Ishikawa (cell line): ENCODE measurements around the gene VTI1A.

Experiments
- CEBPB ChIP-seq: IDR thresholded peaks from 2 replicates; pipeline ENCODE4 v1.6.1; 2012
- RAD21 ChIP-seq: IDR thresholded peaks from 2 replicates; pipeline ENCODE4 v1.6.1; 2012; ENCODE audit warnings: low read depth
- TAF1 ChIP-seq: IDR thresholded peaks from 2 replicates; pipeline ENCODE4 v1.6.1; 2012; ENCODE audit warnings: low read depth, mild to moderate bottlenecking
- YY1 ChIP-seq: IDR thresholded peaks from 2 replicates; pipeline ENCODE4 v1.6.1; 2012; ENCODE audit warnings: low read depth
- TF ChIP-seq, protein P1 (sequence below): IDR thresholded peaks from 2 replicates; pipeline ENCODE4 v1.6.1; 2012; ENCODE audit warnings: low read depth, mild to moderate bottlenecking

DNA sequence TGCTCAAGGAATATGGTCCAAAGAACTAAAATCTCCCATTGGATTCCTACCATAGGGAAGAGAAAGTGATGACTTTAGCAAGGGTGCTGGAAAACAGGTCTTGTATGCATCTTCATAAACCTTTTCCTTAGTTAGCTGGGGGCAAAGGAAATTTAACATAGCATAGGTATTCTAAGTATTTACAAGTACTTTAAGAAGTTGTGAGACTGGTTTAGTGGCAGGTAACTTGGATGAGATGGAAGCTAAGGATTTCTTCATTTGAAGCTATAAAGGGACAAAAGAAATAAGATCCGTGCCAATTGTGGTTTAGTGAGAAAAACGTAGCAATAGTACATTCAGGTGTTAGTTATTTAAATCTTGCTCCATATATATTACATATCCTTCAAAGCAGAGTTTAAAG lies 319.6 kb downstream of the VTI1A start:
- TF ChIP-seq YY1 (no peak), RAD21 (no peak), CEBPB (no peak), TAF1 (no peak)
- TF ChIP-seq, protein P1, sequence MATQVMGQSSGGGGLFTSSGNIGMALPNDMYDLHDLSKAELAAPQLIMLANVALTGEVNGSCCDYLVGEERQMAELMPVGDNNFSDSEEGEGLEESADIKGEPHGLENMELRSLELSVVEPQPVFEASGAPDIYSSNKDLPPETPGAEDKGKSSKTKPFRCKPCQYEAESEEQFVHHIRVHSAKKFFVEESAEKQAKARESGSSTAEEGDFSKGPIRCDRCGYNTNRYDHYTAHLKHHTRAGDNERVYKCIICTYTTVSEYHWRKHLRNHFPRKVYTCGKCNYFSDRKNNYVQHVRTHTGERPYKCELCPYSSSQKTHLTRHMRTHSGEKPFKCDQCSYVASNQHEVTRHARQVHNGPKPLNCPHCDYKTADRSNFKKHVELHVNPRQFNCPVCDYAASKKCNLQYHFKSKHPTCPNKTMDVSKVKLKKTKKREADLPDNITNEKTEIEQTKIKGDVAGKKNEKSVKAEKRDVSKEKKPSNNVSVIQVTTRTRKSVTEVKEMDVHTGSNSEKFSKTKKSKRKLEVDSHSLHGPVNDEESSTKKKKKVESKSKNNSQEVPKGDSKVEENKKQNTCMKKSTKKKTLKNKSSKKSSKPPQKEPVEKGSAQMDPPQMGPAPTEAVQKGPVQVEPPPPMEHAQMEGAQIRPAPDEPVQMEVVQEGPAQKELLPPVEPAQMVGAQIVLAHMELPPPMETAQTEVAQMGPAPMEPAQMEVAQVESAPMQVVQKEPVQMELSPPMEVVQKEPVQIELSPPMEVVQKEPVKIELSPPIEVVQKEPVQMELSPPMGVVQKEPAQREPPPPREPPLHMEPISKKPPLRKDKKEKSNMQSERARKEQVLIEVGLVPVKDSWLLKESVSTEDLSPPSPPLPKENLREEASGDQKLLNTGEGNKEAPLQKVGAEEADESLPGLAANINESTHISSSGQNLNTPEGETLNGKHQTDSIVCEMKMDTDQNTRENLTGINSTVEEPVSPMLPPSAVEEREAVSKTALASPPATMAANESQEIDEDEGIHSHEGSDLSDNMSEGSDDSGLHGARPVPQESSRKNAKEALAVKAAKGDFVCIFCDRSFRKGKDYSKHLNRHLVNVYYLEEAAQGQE, result no peak
